ENCODE data around the gene PRKCSH.

The PRKCSH gene

GRCh38 chr19:11416346-11417052 lies 18.9 kb upstream of the PRKCSH start:
- Histone ChIP-seq H3F3A (ENCODE audit: insufficient read depth, low read length) (no peaks in the 10 kb centered on the region), H3K27me3 (ENCODE audit: insufficient read depth, low read length) (no peaks in the 10 kb centered on the region; the same call in 1 of the 2 replicates), H3K4me3 (ENCODE audit: low read depth, low read length, poor library complexity, severe bottlenecking) (no peak overlapping the region), H3K4me1 (ENCODE audit: insufficient read depth, low read length, severe bottlenecking) (peaks cover 8% of the 10 kb centered on the region), H3K9me2 (ENCODE audit: low read depth, low read length) (no peaks in the 10 kb centered on the region), H3K27ac (ENCODE audit: low read depth, low read length, poor library complexity, severe bottlenecking) (no peak overlapping the region), H3K9ac (ENCODE audit: low read length) (no peak overlapping the region), H3K79me2 (ENCODE audit: insufficient read depth, low read length) (no peaks in the 10 kb centered on the region), H4K20me1 (ENCODE audit: insufficient read depth, low read length) (no peaks in the 10 kb centered on the region), H3K4me2 (ENCODE audit: low read length) (no peak overlapping the region), H3K36me3 (ENCODE audit: insufficient read depth, low read length) (no peaks in the 10 kb centered on the region), H2AFZ (ENCODE audit: low read length) (no peak overlapping the region), H3K9me3 (ENCODE audit: low read length) (no peaks in the 10 kb centered on the region)
- TF ChIP-seq CTCF (IDR thresholded peaks at IDR 0.05; ENCODE audit: low read length) (no peak), EZH2 (IDR thresholded peaks at IDR 0.05; ENCODE audit: borderline replicate concordance, low read length) (no peak)

DNA sequence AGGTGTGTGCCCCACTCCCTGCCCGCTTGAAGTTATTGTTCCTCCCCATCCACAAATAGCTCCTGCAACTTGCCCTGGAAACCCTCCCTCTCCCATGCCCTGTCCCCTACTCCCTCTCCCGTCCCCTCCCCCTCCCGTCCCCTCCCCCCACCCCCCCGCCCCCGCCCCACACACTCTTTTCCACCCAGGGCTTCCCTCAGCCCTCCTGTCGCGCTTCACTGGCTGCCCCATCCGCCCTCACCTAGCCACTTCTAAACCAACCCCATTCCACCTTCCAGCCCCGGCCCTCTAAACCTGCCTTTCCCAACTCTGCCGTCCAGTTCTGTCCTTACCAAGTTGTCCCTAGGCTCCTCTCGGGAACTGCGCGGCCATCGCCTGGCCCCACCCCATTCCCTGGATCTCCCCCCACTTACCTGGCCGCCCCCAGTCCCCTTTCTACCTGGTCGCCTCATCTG lies 17.3 kb upstream of the PRKCSH start:
- TF ChIP-seq CTCF (IDR thresholded peaks at IDR 0.05; ENCODE audit: low read length) = no peak
- no peak for TF ChIP-seq EZH2 (IDR thresholded peaks at IDR 0.05; ENCODE audit: borderline replicate concordance, low read length)
- Histone ChIP-seq H3F3A (ENCODE audit: insufficient read depth, low read length) (no peaks in the 10 kb centered on the region), H3K79me2 (ENCODE audit: insufficient read depth, low read length) (no peaks in the 10 kb centered on the region), H3K9ac (ENCODE audit: low read length) (no peak overlapping the region), H3K4me1 (ENCODE audit: insufficient read depth, low read length, severe bottlenecking) (peaks cover 17% of the 10 kb centered on the region), H3K36me3 (ENCODE audit: insufficient read depth, low read length) (no peaks in the 10 kb centered on the region), H3K4me2 (ENCODE audit: low read length) (peak overlapping the region; percentile 62), H3K9me2 (ENCODE audit: low read depth, low read length) (no peaks in the 10 kb centered on the region), H3K4me3 (ENCODE audit: low read depth, low read length, poor library complexity, severe bottlenecking) (peak overlapping the region; percentile 37), H2AFZ (ENCODE audit: low read length) (no peak overlapping the region), H3K9me3 (ENCODE audit: low read length) (no peaks in the 10 kb centered on the region), H4K20me1 (ENCODE audit: insufficient read depth, low read length) (no peaks in the 10 kb centered on the region), H3K27ac (ENCODE audit: low read depth, low read length, poor library complexity, severe bottlenecking) (no peak overlapping the region), H3K27me3 (ENCODE audit: insufficient read depth, low read length) (no peaks in the 10 kb centered on the region; the same call in 1 of the 2 replicates)

- H3K27me3 ChIP-seq (ENCODE audit: insufficient read depth, low read length) = no peaks in the 10 kb centered on the region; the same call in 1 of the 2 replicates
- no peak within 1 kb of the TSS for H3K27ac ChIP-seq (ENCODE audit: low read depth, low read length, poor library complexity, severe bottlenecking)
- no peaks in the 10 kb centered on the region for H4K20me1 ChIP-seq (ENCODE audit: insufficient read depth, low read length)
- peak within 1 kb of the TSS; percentile 37 for H3K4me3 ChIP-seq (ENCODE audit: low read depth, low read length, poor library complexity, severe bottlenecking)
- no peak within 1 kb of the TSS for H3K9ac ChIP-seq (ENCODE audit: low read length)
- H3F3A ChIP-seq (ENCODE audit: insufficient read depth, low read length) = no peaks in the 10 kb centered on the region
- H3K9me3 ChIP-seq (ENCODE audit: low read length) = no peaks in the 10 kb centered on the region
- H3K9me2 ChIP-seq (ENCODE audit: low read depth, low read length) = no peaks in the 10 kb centered on the region
- no peaks in the 10 kb centered on the region for H3K36me3 ChIP-seq (ENCODE audit: insufficient read depth, low read length)
- H2AFZ ChIP-seq (ENCODE audit: low read length) = no peak within 1 kb of the TSS
- H3K79me2 ChIP-seq (ENCODE audit: insufficient read depth, low read length) = no peaks in the 10 kb centered on the region
- H3K4me2 ChIP-seq (ENCODE audit: low read length) = peak within 1 kb of the TSS; percentile 62
- TF ChIP-seq EZH2 (IDR thresholded peaks at IDR 0.05; ENCODE audit: borderline replicate concordance, low read length) (no peak), CTCF (IDR thresholded peaks at IDR 0.05; ENCODE audit: low read length) (no peak)
- peaks cover 17% of the 10 kb centered on the region for H3K4me1 ChIP-seq (ENCODE audit: insufficient read depth, low read length, severe bottlenecking)
These were observed 16.6 kb upstream of the PRKCSH start, which contains the start of gene RGL3 for GRCh38 chr19:11418549-11419506. Gene RGL3, minus strand, starts transcription at chr19:11419314. Its CDS starts 36 bp downstream, at chr19:11419278.
